Effector CD8-positive, alpha-beta T cell (primary cell): ENCODE measurements around the gene OLFML2B.
"Not testable (repeated sequence)": the region's sequence is repeated elsewhere in the genome, so short reads cannot be mapped to it uniquely, and the experiment has no call there.

Source experiments
- DNase-seq: peaks from one replicate; lab custom pipeline; 2025; lab: John Stamatoyannopoulos, UW

Gene OLFML2B

GRCh38 chr1:162035241-162035640 is 11.6 kb upstream of the OLFML2B start:
- DNase-seq: no peak

- DNase-seq: no peak
Observed at GRCh38 chr1:162033428-162033827, 9.8 kb upstream of the OLFML2B start.

DNA sequence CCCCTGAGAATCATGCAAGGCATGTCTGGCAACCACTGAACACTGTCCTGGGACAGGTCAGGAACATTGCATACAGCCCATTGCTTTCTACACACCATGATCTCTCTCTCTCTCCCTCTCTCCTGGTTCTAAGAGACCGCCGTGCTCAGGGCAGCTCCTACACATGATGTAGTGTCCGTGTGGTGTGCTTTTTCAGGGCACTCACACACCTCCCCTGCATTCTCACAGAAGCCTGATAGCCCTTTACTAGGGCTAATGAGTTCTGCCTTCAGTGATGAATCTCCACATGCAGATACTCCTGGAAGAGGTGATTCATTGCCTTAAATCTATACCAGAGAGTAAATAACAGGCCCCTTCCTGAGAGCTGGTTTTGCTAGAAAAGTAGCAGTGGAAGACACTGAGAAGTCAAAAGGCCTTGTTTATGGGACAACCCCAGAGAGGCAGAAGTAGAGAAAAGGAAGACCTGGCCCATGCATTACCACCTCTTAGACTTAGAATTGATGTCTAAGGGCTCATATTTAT is 7.2 kb upstream of the OLFML2B start:
- DNase-seq: no peak

- no peak for DNase-seq
Observed at GRCh38 chr1:162029157-162029556, 5.5 kb upstream of the OLFML2B start.

DNA sequence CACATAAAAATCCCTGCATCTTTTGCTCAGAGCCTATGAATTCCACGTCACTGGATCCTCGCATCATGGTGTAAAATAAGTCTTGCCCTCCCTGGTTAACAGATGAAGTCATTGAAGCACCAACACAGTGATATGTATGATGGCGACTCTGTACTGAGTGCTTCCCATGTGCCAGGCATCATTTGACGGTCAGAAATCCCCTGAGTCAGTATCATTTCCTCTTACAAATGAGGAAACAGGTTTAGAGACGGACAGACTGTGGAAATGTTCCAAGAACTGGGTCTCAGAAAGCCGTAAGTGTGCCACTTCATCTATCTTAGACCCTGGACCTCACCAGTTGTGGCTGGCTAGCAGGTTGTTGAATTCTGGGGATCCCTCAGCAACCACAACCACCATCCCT is 5.1 kb upstream of the OLFML2B start:
- no peak for DNase-seq

DNA sequence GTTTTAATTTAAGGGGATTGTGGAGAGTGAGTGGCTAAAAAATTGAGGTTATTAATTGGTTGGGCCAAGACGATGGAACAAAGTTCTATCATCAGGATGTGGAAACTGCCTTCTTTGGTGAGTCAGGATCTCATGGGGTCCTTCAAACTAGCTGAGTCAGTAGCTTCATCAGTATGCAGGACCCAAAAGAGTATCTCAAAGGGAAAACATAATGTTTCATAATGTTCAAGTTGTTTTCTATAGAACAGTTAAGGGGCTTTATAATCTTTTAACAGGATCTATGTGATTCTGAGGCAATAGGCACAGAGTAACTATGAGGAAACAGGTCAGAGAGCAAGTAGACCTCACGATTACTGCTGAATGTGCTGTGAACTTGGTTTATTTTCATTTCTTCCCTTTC is 3.2 kb upstream of the OLFML2B start:
- no peak for DNase-seq

DNA sequence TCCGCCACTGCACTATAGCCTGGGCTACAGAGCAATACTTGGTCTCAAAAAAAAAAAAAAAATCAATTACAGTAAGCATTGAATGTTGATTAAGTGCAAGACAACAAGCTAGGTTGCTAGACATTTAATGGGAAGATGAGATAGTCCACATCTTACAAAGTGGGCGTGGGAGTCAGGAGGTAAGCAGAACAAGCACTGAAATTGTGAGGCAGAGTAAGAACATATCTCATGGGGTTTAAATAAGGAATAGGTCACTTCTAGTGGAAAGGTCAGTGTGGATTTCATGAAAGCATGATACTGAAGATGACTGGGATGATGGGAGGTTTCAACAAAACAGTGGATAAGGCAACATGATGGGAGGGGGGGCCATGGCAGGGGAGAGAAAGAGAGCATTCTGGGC is 1.9 kb upstream of the OLFML2B start:
- DNase-seq: no peak

- no peak for DNase-seq
Observed at GRCh38 chr1:162023181-162023546, 505 bp downstream of the OLFML2B start.

DNA sequence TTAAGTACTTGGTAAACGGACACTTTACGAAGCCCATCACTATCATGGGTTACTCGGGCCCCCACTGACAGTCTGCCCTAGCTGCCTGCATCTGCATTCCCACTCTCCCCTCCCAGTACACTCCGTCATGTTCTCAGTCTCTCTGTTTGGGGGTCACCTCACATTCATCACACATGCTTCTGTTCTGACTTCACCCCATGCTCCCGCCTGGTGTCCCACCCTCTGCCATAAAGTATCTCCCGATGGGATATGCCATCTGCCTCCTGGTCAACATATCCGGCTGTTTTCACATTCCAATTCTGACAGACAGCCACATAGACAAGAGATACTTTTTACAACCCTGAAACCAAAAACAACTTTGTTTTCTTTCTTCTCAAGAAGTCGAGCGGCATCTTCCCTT is 1.0 kb downstream of the OLFML2B start:
- DNase-seq: no peak

DNA sequence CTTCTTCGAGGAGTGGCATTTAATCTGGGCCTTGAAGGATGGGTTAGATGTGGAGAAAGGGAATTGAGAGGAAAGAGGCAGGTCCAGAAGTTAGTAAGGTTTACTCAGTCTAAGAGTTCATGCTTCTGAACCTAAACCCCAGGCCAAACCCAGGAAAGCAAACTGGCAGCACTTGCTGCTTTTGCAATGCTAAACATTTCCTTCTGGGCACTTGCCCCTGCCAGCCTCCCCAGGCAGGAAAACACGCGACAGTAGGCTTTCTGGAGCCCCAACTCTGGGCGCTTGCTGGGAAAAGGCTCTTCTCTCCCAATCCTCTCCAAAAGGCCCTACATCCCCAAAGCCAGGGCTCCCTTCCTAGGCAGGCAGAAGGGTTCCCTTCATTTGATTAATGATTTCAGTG is 2.5 kb downstream of the OLFML2B start:
- no peak for DNase-seq

DNA sequence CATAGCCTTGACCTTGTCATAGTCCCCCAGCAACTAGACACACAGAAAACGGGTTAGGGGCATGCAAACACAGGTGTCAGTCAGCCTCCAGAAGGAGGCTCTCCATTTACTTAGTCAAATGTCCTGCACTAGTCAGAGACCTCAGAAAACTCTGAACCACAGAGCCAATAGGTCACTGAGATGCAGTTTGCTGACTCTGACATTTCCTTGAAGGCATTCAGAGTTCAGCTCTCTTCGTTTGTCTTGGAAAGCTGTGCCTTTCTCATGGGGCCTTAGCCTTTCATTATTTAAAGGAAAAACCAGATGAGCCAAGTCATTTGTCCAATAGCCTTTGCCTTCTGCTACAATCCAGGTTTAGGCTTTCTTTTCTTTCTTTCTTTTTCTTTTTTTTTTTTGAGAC is 3.5 kb downstream of the OLFML2B start:
- no peak for DNase-seq

DNA sequence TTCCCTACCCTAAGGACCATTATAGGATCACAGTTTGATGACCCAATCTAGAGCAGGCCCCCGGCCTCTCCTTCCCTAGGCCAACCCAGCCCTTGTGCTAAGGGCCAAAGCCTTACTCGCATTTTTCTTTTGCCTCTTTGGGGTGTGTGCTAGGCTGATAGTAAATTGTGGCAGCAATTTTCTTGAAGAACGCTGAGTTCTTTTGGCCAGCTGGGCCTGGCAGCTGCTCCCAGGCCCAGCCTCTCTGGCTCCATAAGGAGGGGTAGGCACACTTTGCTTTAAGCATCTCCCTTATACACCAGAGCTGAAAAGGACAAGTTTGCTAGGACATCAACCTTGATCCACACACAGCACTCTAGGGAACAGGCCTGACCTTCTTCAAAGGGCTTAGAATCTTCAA is 4.2 kb downstream of the OLFML2B start:
- no peak for DNase-seq

DNA sequence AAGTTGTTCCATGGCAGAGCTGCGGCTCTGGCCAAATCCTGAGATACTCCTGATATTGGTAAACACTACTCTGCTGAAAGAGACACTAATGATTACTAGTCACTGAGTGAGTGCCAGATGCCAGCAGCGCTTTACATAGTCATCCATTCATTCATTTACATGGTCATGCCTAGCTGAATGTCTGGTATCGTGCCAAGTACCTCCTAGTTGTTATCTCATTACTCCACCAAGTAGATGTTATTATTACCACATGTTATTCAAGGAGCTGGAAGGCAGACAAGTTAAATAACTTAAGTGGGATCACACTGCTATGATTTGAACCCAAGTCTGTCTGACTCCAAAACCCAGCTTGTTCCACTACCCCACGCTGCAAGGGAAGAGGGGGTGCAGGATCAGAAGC is 4.7 kb downstream of the OLFML2B start:
- no peak for DNase-seq

GRCh38 chr1:162018418-162018817 is 5.3 kb downstream of the OLFML2B start:
- DNase-seq: no peak

DNA sequence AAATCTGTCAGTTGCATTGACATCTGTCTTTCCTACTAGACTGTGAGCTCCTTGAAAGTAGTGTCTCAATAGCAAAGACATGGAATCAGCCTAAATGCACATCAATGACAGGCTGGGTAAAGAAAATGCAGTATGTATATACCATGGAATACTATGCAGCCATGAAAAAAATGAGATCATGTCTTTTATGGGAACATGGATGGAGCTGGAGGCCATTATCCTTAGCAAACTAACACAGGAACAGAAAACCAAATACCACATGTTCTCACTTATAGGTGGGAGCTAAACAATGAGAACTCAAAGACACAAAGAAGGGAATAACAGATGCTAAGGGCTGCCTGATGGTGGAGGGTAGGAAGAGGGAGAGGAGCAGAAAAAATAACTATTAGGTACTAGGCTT is 5.9 kb downstream of the OLFML2B start:
- not testable (repeated sequence) for DNase-seq

DNA sequence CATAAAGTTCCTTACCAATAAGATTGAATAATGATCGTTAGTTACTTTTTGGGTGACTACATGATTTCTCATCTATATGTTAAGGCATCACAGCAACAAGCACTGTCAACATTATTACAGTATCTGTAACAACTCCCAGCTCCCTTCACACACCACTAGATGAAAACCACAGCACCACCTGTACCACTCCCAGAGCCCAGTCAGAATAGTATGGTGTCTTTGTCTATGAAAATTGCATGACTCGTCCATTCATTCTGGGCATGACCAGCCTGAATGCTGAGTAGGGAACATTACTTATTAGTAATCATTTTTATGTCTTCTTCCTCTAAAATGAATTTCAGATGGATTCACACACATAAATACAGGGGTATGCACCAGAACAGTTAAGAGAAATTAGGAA is 7.0 kb downstream of the OLFML2B start:
- no peak for DNase-seq

DNA sequence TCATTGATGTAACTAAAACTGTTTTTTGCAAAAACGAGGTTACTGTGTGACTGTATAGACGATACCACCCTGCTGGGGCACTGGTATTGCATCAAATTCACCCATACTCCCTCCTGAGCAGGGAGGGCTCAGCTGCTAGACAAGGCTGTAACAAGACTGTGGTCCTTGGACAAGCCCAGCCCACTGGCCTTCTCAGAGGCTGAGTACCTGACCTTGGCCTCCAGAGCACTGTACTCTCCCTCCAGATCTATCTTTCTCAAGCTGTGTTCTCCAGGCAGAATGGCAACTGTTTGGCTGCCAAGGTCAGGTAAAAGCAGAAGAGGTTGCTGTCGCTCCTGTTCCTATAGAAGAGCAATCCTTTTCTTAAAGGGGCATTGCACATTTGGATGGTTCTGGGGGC is 8.5 kb downstream of the OLFML2B start:
- no peak for DNase-seq

- DNase-seq: no peak
Observed at GRCh38 chr1:162014202-162014601, 9.5 kb downstream of the OLFML2B start.

GRCh38 chr1:162013289-162013688 is 10.4 kb downstream of the OLFML2B start:
- no peak for DNase-seq

- no peak for DNase-seq
Observed at GRCh38 chr1:162011337-162012012, 12.2 kb downstream of the OLFML2B start.

- no peak for DNase-seq
Observed at GRCh38 chr1:162010175-162010506, 13.5 kb downstream of the OLFML2B start.

DNA sequence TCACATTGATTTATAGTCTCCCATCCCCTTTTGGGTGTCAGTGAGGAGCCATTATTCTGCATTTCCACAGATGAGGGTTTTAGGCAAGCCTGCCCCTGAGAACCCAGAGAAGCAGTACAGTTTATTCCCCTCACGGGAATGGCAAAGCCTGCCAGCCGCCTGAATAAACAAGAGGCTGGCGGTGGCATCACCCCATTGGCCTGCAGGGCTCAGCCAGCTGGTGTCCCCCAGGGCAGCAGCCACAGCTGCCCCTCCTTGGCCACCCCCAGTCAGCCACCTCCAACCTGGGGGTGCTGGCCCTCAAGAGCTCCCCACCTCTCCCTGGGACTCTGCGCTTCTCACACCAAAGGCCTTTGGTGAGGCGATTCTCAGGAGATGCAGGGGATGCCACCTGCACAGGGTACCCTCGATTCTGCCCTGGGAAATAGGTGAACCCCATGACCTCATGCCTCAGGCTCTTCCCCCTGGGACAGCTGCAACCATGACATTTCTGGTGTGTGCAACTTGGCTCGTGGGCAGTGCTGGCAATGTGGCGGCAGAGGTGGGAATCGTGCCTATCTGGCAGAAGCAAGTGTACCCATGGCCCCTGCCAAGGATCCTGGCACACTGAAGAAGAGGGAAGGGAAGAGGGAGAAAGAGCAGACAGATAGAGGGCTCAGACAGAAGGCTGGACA is 14.0 kb downstream of the OLFML2B start:
- no peak for DNase-seq

DNA sequence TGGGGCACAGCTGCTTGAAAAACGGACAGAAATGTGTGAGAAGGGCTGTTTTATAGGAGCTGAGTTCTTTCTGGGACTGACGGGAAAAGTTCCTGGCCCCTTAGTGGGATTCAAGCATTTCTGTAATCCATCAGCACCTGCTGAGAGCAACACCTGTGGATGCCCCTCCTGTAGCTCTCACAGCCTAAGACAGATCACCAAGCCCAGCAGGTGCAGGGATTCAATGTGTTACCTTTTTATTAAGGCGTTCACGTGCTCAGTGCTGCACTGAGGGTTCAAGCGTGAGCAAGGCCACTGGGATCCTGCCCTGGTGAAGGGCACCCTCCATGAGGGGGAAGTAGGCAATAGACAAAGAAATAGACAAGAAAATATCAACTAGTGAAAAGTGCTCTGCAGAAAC is 14.9 kb downstream of the OLFML2B start:
- no peak for DNase-seq

- DNase-seq: no peak
Observed at GRCh38 chr1:162007466-162007865, 16.2 kb downstream of the OLFML2B start.
